ENCODE measurements around the gene CCDC137.

DNA sequence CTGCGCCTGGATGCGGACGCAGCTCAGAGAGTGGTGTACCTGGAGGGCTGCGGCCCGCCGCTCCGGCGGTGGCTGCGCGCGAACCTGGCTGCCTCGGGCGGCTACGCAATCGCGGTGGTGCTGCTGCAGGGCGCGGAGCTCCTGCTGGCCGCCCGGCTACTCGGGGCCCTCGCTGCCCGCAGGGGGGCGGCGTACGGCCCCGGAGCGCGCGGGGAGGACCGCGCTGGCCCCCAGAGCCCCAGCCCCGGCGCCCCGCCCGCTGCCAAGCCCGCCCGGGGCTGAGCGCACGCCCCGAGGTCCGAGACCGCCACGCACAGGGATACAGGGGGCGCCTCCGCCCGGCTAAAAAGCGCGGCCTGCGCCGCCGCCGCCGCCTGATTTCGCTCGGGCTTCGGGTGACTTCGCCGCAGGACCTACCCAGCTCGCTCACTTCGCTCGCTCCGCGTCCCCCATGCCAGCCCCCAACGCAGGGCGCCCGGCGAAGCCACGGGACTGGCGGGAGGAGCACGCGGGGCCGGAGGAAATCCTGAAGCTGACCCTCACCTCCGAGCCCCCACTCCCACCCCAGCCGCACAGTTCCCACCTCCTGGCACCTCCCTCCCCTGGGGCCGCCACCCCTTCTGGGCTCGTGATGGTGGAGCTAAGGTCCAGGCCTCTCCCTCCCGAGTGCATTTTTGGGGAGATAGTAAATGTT lies 18.4 kb upstream of the CCDC137 start:
- no peak for TF ChIP-seq ZNF354C (tag by site-specific recombination; IDR thresholded peaks at IDR 0.05; ENCODE audit: borderline replicate concordance, low read depth)
- TF ChIP-seq TCF7L2 (IDR thresholded peaks at IDR 0.05; ENCODE audit: borderline replicate concordance, low read depth, low read length) = no peak
- TF ChIP-seq, protein P1, sequence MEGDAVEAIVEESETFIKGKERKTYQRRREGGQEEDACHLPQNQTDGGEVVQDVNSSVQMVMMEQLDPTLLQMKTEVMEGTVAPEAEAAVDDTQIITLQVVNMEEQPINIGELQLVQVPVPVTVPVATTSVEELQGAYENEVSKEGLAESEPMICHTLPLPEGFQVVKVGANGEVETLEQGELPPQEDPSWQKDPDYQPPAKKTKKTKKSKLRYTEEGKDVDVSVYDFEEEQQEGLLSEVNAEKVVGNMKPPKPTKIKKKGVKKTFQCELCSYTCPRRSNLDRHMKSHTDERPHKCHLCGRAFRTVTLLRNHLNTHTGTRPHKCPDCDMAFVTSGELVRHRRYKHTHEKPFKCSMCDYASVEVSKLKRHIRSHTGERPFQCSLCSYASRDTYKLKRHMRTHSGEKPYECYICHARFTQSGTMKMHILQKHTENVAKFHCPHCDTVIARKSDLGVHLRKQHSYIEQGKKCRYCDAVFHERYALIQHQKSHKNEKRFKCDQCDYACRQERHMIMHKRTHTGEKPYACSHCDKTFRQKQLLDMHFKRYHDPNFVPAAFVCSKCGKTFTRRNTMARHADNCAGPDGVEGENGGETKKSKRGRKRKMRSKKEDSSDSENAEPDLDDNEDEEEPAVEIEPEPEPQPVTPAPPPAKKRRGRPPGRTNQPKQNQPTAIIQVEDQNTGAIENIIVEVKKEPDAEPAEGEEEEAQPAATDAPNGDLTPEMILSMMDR (tag by site-specific recombination; IDR thresholded peaks at IDR 0.05) = no peak
- no peak for TF ChIP-seq SALL2 (tag by site-specific recombination; IDR thresholded peaks at IDR 0.05; ENCODE audit: borderline replicate concordance)
- no peak for TF ChIP-seq ZNF350 (tag by site-specific recombination; IDR thresholded peaks at IDR 0.05)
- TF ChIP-seq HOXA7 (CRISPR knock-in tag; IDR thresholded peaks at IDR 0.05; ENCODE audit: borderline replicate concordance) = no peak
- TF ChIP-seq, protein P2, sequence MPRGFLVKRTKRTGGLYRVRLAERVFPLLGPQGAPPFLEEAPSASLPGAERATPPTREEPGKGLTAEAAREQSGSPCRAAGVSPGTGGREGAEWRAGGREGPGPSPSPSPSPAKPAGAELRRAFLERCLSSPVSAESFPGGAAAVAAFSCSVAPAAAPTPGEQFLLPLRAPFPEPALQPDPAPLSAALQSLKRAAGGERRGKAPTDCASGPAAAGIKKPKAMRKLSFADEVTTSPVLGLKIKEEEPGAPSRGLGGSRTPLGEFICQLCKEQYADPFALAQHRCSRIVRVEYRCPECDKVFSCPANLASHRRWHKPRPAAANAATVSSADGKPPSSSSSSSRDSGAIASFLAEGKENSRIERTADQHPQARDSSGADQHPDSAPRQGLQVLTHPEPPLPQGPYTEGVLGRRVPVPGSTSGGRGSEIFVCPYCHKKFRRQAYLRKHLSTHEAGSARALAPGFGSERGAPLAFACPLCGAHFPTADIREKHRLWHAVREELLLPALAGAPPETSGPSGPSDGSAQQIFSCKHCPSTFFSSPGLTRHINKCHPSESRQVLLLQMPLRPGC (tag by site-specific recombination; IDR thresholded peaks at IDR 0.05) = no peak
- TF ChIP-seq EGR2 (tag by site-specific recombination; IDR thresholded peaks at IDR 0.05; ENCODE audit: low read depth) = no peak
- TF ChIP-seq ZNF521 (tag by site-specific recombination; IDR thresholded peaks at IDR 0.05) = no peak
- TF ChIP-seq, protein P3, sequence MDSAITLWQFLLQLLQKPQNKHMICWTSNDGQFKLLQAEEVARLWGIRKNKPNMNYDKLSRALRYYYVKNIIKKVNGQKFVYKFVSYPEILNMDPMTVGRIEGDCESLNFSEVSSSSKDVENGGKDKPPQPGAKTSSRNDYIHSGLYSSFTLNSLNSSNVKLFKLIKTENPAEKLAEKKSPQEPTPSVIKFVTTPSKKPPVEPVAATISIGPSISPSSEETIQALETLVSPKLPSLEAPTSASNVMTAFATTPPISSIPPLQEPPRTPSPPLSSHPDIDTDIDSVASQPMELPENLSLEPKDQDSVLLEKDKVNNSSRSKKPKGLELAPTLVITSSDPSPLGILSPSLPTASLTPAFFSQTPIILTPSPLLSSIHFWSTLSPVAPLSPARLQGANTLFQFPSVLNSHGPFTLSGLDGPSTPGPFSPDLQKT (IDR thresholded peaks at IDR 0.05; ENCODE audit: borderline replicate concordance, low read depth, low read length) = no peak
- TF ChIP-seq, protein P4, sequence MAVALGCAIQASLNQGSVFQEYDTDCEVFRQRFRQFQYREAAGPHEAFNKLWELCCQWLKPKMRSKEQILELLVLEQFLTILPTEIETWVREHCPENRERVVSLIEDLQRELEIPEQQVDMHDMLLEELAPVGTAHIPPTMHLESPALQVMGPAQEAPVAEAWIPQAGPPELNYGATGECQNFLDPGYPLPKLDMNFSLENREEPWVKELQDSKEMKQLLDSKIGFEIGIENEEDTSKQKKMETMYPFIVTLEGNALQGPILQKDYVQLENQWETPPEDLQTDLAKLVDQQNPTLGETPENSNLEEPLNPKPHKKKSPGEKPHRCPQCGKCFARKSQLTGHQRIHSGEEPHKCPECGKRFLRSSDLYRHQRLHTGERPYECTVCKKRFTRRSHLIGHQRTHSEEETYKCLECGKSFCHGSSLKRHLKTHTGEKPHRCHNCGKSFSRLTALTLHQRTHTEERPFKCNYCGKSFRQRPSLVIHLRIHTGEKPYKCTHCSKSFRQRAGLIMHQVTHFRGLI (tag by site-specific recombination; IDR thresholded peaks at IDR 0.05) = no peak
- no peak for TF ChIP-seq GLI4 (tag by site-specific recombination; IDR thresholded peaks at IDR 0.05)

Measured in HEK293 (cell line).